Dedifferentiated amniotic fluid mesenchymal stem cell (primary cell): ENCODE results near the gene IGFBP5.
A peak's percentile ranks its signal among the peaks of the same experiment; 100 is the strongest.

Experiments
- DNase-seq: peaks from one replicate; pipeline ENCODE4 v3.0.0-alpha.2; 2016; ENCODE audit errors: extremely low spot score

IGFBP5 gene

GRCh38 chr2:216665717-216666116, 29.6 kb downstream of the IGFBP5 start:
- DNase-seq, result no peak

DNA sequence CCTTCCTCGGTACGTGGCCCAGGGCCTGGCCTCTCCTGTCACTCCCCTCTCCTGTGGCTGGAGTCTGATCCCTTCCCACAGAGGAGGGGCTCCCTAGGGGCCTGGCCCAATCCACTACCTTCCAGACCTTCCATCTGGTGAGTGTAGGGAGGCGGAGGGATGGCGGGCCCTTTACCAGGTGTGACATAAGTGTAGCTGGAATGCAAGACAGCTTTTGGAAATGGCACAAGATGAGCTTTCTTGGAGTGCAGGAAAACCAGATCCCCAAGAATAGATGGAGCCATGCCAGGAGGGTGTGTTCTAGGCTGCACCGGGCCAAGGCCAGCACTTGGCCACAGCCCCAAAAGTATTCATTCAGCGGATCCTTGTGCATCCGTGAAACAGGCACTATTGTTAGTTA, 30.1 kb downstream of the IGFBP5 start:
- no peak for DNase-seq

DNA sequence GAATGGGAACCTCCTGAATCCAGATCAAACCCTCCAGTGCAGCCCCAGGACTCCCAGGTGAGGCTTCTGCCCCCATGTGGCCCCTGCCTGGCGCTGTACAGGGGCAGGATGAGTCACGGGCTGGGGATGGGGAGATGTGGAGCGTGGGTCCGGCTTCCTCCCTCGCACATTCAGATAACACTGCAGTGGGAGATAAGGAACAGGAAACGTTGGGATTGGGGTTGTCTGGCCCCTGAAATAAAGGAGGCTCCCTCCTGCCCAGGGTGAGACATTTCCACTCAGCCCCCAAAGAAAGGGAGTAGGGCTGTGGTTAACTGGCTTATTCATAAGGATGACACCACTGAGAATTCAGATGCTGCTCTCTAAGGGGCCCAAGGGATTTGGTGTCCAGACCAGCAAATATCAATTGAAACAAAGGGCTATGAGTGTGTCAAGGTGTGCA, 30.7 kb downstream of the IGFBP5 start:
- DNase-seq, result no peak

- no peak for DNase-seq
These were observed 31.5 kb downstream of the IGFBP5 start for GRCh38 chr2:216663846-216664245.

GRCh38 chr2:216663106-216663505, 32.2 kb downstream of the IGFBP5 start:
- no peak for DNase-seq

DNA sequence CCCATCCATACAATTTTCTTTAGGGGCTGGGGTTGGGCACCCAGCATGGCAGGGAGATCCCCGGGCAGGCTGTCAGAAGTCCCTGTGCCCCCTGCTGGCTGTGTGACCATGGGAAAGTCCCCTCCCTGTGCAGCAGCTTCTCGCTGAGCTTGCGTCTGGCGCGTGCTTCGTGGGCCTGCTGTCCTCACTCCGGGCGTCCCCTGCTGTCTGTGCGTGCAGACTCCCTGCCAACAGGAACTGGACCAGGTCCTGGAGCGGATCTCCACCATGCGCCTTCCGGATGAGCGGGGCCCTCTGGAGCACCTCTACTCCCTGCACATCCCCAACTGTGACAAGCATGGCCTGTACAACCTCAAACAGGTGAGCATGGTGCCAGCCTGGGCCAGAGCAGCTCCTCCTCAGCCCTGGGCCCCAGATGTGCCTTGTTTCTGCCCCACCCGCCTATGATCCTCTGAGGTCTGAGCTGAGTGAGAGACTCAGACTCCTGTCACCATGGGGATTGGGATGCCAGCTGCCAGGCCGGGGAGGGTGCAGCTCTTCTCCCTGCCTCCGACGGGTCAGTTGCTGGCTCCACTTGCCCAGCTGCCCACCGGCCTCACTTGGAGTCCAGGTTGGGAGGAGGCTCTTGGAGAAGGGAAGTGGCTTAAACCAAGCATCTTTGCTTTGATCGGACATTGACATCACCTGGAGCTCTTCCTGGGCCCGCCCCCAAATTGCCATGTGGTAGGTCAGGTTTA, 33.5 kb downstream of the IGFBP5 start:
- DNase-seq, result no peak

GRCh38 chr2:216661051-216661450, 34.3 kb downstream of the IGFBP5 start:
- no peak for DNase-seq

GRCh38 chr2:216660496-216660895, 34.9 kb downstream of the IGFBP5 start:
- no peak for DNase-seq

- no peak for DNase-seq
These were observed 36.1 kb downstream of the IGFBP5 start for GRCh38 chr2:216659276-216659675.

DNA sequence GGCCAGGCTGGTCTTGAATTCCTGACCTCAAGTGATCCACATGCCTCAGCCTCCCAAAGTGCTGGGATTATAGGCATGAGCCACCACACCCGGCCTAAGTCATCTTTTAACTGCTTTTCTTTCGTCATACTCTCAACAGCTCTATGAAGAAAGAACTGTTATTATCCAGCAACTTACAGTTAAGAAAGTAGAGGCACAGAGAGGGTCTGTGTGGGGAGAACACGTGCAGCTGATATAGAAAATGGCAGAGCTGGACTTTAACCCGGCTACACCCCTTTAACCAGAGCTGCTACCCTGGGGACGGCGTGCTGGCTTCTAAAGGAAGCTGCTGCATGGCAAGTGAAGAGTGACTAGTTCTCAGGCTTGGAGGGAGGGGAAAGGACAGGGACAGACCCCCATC, 36.6 kb downstream of the IGFBP5 start:
- no peak for DNase-seq

DNA sequence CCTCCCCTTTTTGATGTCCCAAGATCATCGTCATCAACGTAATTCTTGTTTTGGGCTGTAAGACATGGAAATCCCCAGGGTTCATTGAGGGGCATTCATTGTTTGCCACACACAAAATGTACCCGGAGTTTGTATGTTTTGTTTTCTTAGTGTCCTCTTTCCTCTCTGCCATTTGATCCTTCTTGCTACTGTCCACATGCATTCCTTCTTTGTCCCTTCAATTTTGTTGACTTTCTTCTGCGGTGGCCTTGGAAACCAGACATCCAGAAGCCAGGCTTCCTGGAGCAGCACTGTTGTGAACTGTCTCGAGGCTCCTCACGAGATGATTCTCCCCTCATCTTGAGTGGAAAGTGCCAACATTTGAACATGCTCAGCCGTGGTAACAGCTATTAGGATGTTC, 37.4 kb downstream of the IGFBP5 start:
- DNase-seq, result no peak

- DNase-seq, result no peak
These were observed 38.1 kb downstream of the IGFBP5 start for GRCh38 chr2:216657086-216657855.

DNA sequence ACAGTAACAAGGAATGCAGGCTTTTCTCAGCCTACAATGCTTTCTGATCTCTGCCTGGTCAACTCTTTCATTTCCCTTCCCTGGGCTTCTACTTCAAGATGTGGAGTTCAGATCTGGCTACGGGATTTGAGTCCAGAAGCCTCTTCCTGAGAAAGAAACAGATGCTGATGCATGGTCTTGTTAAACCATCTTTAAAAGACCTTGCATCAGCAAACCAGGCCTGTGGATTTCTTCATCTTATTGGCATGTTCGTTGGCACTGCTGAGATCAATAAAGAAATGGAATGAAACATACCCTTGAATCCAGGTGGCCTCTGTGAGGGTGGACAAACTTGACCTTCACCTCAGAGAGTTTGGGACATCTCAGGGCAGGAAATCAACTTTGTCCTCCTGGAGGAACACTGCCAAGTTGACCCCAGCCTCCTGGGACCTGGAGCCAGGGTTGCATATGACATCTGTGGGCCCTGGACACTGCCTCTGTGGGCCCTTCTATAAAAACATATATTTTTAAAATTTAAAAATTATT, 40.8 kb downstream of the IGFBP5 start:
- DNase-seq, result no peak

DNA sequence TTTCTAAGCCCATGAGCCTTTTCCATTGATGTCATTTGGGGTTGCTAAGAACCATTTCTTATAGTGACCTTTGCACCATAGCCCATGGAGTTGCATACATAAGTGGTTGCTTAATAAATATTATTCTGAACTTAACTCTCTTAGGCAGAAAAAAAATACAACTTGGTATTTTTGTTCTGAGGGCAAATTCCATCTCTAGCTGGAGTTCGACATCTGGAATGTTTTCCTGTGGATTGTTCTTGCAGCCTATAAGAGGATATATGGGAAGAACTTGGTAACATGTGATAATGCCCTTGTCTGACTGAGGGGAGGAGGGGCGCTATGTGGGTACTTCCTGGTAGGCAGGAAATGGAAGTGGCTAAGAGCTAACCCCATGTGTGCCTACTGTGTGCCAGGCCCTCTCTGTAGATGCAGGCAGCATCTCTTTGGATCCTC, 41.4 kb downstream of the IGFBP5 start:
- peak; percentile 66 for DNase-seq

GRCh38 chr2:216653093-216653799, 42.1 kb downstream of the IGFBP5 start:
- DNase-seq, result no peak

DNA sequence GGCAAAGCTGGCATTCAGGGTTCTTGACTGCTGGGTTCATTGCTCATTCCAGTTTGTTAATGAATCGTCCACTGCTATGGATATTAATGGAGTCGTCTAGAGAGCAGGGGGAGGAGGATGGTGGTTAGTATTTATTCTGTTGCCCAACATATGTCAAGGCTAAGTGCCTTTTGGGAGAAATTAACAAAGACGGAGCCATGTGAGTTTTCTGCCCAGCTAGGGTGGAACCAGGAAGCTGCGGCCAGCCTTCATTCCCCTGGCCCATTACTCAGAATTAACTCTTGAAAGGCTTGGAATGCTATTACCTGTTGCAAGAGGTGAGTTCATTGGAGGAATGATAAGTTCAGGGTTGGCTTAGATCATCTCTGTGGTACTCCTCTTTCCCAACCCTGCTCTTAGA, 42.8 kb downstream of the IGFBP5 start:
- no peak for DNase-seq

GRCh38 chr2:216651351-216651881, 43.9 kb downstream of the IGFBP5 start:
- DNase-seq, result peak; percentile 88

- DNase-seq, result no peak
These were observed 44.6 kb downstream of the IGFBP5 start for GRCh38 chr2:216650626-216651257.

GRCh38 chr2:216649574-216649973, 45.8 kb downstream of the IGFBP5 start:
- no peak for DNase-seq

GRCh38 chr2:216648105-216648504, 47.2 kb downstream of the IGFBP5 start:
- DNase-seq, result no peak

DNA sequence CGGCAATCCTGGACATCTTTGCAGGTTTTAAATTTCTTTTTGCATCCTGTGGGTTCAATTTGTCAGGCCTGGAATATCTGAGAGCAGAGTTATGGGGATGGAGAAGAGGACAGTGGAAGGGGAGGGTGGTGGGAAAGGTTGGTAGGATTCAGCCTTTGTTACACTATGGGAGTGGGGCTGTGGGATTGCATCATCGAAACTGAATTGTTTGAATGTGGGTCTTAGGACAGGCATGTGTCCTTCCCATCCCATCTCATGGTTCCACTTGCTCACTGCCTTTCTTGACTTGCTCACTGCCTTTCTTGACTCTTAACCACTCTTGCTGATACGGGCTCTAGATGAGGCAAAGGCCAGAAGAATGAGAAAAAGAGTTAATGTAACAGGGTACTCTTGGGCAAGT, 49.2 kb downstream of the IGFBP5 start:
- no peak for DNase-seq

- DNase-seq, result no peak
These were observed 49.8 kb downstream of the IGFBP5 start for GRCh38 chr2:216645636-216645950.
